IPS-15b (cell line): ENCODE data around the gene ACADL.

Experiments used
- H3K27me3 ChIP-seq: one replicate; pipeline ENCODE4 v1.6.1; 2013; ENCODE audit warnings: low read length; ENCODE audit not compliant: control insufficient read depth, insufficient read depth
- H3K36me3 ChIP-seq: one replicate; pipeline ENCODE4 v1.6.1; 2013; ENCODE audit warnings: low read length; ENCODE audit not compliant: control insufficient read depth, insufficient read depth
- H3K4me1 ChIP-seq: one replicate; pipeline ENCODE4 v1.6.1; 2013; ENCODE audit warnings: mild to moderate bottlenecking, low read length; ENCODE audit not compliant: control insufficient read depth, insufficient read depth
- H3K4me3 ChIP-seq: one replicate; pipeline ENCODE4 v1.5.1; 2013; ENCODE audit warnings: low read depth, low read length
- H3K9ac ChIP-seq: one replicate; pipeline ENCODE4 v1.6.1; 2013; ENCODE audit warnings: low read depth, mild to moderate bottlenecking, low read length
- H3K9me3 ChIP-seq: one replicate; pipeline ENCODE4 v1.6.1; 2013; ENCODE audit warnings: mild to moderate bottlenecking, low read length; ENCODE audit not compliant: control insufficient read depth, insufficient read depth

Gene ACADL

GRCh38 chr2:210230984-210231383, 5.7 kb upstream of the ACADL start:
- H3K36me3 ChIP-seq = no peaks in the 10 kb centered on the region
- H3K4me1 ChIP-seq = no peaks in the 10 kb centered on the region
- H3K4me3 ChIP-seq = no peak overlapping the region
- H3K9ac ChIP-seq = no peak overlapping the region
- no peaks in the 10 kb centered on the region for H3K9me3 ChIP-seq
- H3K27me3 ChIP-seq = peaks cover 7% of the 10 kb centered on the region

- Histone ChIP-seq H3K27me3 (peaks cover 12% of the 10 kb centered on the region), H3K4me1 (no peaks in the 10 kb centered on the region), H3K4me3 (no peak overlapping the region), H3K9me3 (no peaks in the 10 kb centered on the region), H3K36me3 (no peaks in the 10 kb centered on the region), H3K9ac (no peak overlapping the region)
These were observed 5.3 kb upstream of the ACADL start for GRCh38 chr2:210230518-210230917.

GRCh38 chr2:210228586-210228985, 3.3 kb upstream of the ACADL start:
- H3K9me3 ChIP-seq = no peaks in the 10 kb centered on the region
- no peaks in the 10 kb centered on the region for H3K36me3 ChIP-seq
- H3K4me1 ChIP-seq = no peaks in the 10 kb centered on the region
- no peak overlapping the region for H3K9ac ChIP-seq
- H3K27me3 ChIP-seq = peaks cover 31% of the 10 kb centered on the region
- no peak overlapping the region for H3K4me3 ChIP-seq

DNA sequence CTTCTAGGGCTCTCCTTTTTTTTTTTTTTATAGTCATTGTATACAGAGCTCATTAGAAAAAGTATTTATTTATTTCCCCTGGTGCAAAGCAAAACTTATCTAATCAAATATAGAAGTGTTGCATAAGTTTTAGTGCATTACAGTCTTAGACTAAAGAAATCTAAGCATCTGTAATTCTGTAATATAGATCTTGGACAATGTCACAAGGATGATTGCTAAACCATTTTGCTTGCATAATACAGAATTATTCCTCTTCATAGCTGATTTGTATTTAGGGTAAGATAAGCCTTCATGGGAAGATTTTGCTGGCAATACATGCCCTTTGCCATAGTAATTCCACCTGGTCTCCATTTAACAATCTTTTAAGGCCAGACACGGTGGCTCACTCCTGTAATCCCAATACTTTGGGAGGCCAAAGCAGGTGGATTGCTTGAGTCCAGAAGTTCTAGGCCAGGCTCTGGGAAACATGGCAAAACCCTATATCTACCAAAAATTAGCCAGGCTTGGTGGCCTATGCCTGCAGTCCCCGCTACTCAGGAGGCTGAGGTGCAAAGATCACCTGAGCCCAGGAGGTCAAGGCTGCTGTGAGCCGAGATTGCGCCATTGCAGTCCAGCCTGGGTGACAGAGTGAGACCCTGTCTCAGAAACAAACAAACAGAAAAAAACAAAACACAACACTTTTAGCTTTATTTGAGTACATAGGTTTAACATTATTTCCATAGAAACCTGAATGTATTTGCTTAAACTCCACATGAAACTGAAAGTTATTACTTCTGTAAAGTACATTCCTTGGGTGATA, 2.2 kb upstream of the ACADL start:
- Histone ChIP-seq H3K9ac (no peak overlapping the region), H3K4me1 (no peaks in the 10 kb centered on the region), H3K9me3 (no peaks in the 10 kb centered on the region), H3K36me3 (no peaks in the 10 kb centered on the region), H3K4me3 (no peak overlapping the region), H3K27me3 (peaks cover 36% of the 10 kb centered on the region)

GRCh38 chr2:210226223-210226622, 976 bp upstream of the ACADL start:
- Histone ChIP-seq H3K27me3 (peaks cover 36% of the 10 kb centered on the region), H3K9me3 (no peaks in the 10 kb centered on the region), H3K4me1 (no peaks in the 10 kb centered on the region), H3K9ac (no peak overlapping the region), H3K36me3 (no peaks in the 10 kb centered on the region), H3K4me3 (no peak overlapping the region)

- H3K36me3 ChIP-seq = no peaks in the 10 kb centered on the region
- peak overlapping the region; percentile 76 for H3K4me3 ChIP-seq
- H3K4me1 ChIP-seq = no peaks in the 10 kb centered on the region
- peaks cover 36% of the 10 kb centered on the region for H3K27me3 ChIP-seq
- H3K9ac ChIP-seq = no peak overlapping the region
- no peaks in the 10 kb centered on the region for H3K9me3 ChIP-seq
These were observed 681 bp downstream of the ACADL start for GRCh38 chr2:210224591-210224940.

DNA sequence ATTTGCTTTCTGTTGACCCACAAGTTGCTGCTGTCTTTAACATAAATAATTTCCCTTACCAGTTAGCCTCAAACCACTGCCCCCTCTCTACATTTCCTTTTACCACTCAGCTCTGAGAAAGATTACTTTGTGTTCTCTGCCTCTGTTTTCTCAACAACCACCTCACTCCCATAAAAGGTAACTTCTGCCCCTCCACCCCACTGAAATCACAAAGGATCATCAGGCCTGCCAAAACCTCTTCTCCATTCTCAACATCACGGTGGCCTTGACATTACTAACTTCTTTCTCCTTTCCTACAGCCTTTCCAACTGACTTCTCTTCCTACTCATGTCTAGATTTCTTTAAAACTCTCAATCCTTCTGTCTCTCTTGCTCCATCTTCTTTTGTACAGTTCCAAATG, 10.1 kb downstream of the ACADL start:
- H3K9me3 ChIP-seq = no peaks in the 10 kb centered on the region
- H3K4me1 ChIP-seq = no peaks in the 10 kb centered on the region

GRCh38 chr2:210210185-210210584, 15.1 kb downstream of the ACADL start:
- no peaks in the 10 kb centered on the region for H3K4me1 ChIP-seq
- no peaks in the 10 kb centered on the region for H3K9me3 ChIP-seq
- no peak overlapping the region for H3K9ac ChIP-seq
- no peaks in the 10 kb centered on the region for H3K27me3 ChIP-seq
- H3K4me3 ChIP-seq = no peak overlapping the region
- no peaks in the 10 kb centered on the region for H3K36me3 ChIP-seq

More for the DNA sequence above, 10.1 kb downstream of the ACADL start:
- Histone ChIP-seq H3K4me3 (no peak overlapping the region), H3K9ac (no peak overlapping the region), H3K27me3 (no peaks in the 10 kb centered on the region), H3K36me3 (no peaks in the 10 kb centered on the region)

- H3K36me3 ChIP-seq = no peaks in the 10 kb centered on the region
These were observed 17.3 kb downstream of the ACADL start for GRCh38 chr2:210207929-210208328.

DNA sequence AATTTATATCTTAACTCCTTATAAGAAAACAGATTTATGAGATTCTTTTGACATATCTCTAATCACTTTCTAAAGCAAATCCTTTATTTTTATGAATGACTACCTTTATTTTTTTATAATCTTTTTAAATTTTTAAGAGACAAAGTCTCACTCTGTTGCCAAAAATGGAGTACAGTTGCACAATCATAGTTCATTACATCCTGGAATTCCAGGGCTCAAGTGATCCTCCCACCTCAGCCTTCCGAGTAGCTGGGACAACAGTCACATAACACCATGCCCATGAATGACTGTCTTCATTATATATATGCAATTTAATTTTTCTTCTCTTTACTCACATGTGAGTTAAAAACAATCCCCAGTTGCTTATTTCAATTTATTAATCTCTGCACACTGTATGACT, 21.7 kb downstream of the ACADL start:
- H3K9ac ChIP-seq = no peak overlapping the region
- H3K9me3 ChIP-seq = no peaks in the 10 kb centered on the region
- no peaks in the 10 kb centered on the region for H3K36me3 ChIP-seq
- H3K4me1 ChIP-seq = no peaks in the 10 kb centered on the region
- H3K27me3 ChIP-seq = no peaks in the 10 kb centered on the region
- no peak overlapping the region for H3K4me3 ChIP-seq

More at GRCh38 chr2:210207929-210208328, 17.3 kb downstream of the ACADL start:
- H3K9me3 ChIP-seq = no peaks in the 10 kb centered on the region
- no peak overlapping the region for H3K4me3 ChIP-seq
- H3K4me1 ChIP-seq = no peaks in the 10 kb centered on the region
- H3K27me3 ChIP-seq = no peaks in the 10 kb centered on the region
- no peak overlapping the region for H3K9ac ChIP-seq

DNA sequence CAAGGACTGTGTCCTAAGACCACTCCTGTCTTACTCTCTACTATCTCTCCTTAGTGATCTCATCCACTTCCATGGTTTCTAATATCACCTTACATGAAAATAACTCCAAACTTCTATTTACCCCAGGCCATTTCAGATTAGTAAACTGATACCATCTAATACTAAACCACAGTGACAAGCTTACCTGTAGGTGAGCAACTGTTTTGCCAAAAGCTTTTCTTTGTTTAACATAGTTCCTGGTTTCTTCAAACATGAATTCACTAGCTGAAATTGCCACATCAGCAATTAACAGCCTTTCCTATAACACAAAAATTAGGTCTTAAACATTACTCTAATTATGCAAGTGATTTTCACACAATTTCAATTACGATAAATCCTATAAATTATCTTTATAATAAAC, 22.1 kb downstream of the ACADL start:
- H3K27me3 ChIP-seq = no peaks in the 10 kb centered on the region
- no peaks in the 10 kb centered on the region for H3K36me3 ChIP-seq
- no peaks in the 10 kb centered on the region for H3K4me1 ChIP-seq
- no peaks in the 10 kb centered on the region for H3K9me3 ChIP-seq
- no peak overlapping the region for H3K9ac ChIP-seq
- H3K4me3 ChIP-seq = no peak overlapping the region

DNA sequence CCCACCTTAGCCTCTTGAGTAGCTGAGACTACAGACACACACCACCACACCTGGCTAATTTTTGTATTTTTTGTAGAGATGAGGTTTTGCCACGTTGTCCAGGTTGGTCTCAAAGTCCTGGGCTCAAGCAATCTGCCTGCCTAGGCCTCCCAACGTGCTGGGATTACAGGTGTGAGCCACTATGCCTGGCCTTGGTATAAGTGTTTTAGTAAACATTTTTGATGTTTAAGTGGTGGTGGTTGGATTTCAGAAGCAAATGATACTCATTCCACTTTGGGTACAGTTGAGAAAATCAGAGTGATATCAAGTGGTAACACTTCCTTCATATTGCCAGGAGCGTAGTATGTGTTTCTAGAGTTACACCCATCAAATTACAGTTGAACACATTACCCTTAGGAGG, 25.4 kb downstream of the ACADL start:
- no peak overlapping the region for H3K4me3 ChIP-seq
- no peaks in the 10 kb centered on the region for H3K36me3 ChIP-seq
- H3K4me1 ChIP-seq = no peaks in the 10 kb centered on the region
- H3K9ac ChIP-seq = no peak overlapping the region
- H3K9me3 ChIP-seq = no peaks in the 10 kb centered on the region
- no peaks in the 10 kb centered on the region for H3K27me3 ChIP-seq
